Body of pancreas (tissue), 4 donors: ENCODE data around the gene SRPK3. TPM values are rescaled to one million over a fixed set of nuclear protein-coding genes. Genes with fewer than 3 reads are reported as not detected.

Experiments
- ATAC-seq: fragments of 150-250 bp; one replicate; pipeline ENCODE4 v1.9.1; 2016
- DNase-seq, 4 donors: peaks; one replicate each; pipeline ENCODE4 v3.0.0-alpha.2; 2019
- H3K27ac ChIP-seq, 4 donors: fragments of 200-600 bp; sonication (generic); 1 replicate in 3 of 4; 2 replicates in 1 of 4; pipeline versions ENCODE4 v1.5.1 to v1.6.1; 2016 to 2019; ENCODE audit warnings: mild to moderate bottlenecking in 1 of 4, mixed read lengths in 1 of 4, moderate library complexity in 1 of 4
- H3K27me3 ChIP-seq, 2 donors: fragments of 200-600 bp; sonication (generic); one replicate each; pipeline ENCODE4 v1.6.0; 2016; ENCODE audit warnings: mild to moderate bottlenecking in 1 of 2
- H3K36me3 ChIP-seq, 2 donors: fragments of 200-600 bp; sonication (generic); replicated peaks in 1 of 2; 2 replicates each; pipeline ENCODE4 v1.5.1; 2016; ENCODE audit warnings: low read depth in 2 of 2; ENCODE audit not compliant: insufficient read depth in 1 of 2
- H3K4me1 ChIP-seq: fragments of 200-600 bp; sonication (generic); one replicate; pipeline ENCODE4 v1.6.0; 2016
- H3K4me3 ChIP-seq, 2 donors: fragments of 200-600 bp; sonication (generic); 1 replicate in 1 of 2; 2 replicates in 1 of 2; pipeline ENCODE4 v1.5.1; 2016 to 2019
- H3K9me3 ChIP-seq, 3 donors: fragments of 200-600 bp; sonication (generic); 1 replicate in 2 of 3; 2 replicates in 1 of 3; pipeline ENCODE4 v1.5.1; 2016
- POLR2A ChIP-seq, 3 donors: fragments of 450-650 bp; IDR thresholded peaks; one replicate each; pipeline ENCODE4 v1.6.1; 2016; ENCODE audit warnings: antibody characterized with exemption in 3 of 3, mild to moderate bottlenecking in 2 of 3
- WGBS, 2 donors: methylation state at CpG; one replicate each; pipeline ENCODE4 v1.1.5; 2017; 5-methylcytosine and 5-hydroxymethylcytosine counted together
- intact Hi-C: fragments of 100-400 bp; cut with DNase I; formaldehyde crosslinking; loops from one replicate; pipeline ENCODE4 v1.15.1; 2023
- total RNA-seq, 2 donors: library from RNA; depleted of rRNA; stranded (reverse); fragments of >200 nt; gene quantifications; one replicate each; pipeline ENCODE4 v1.1.0, GENCODE V29; 2016
- TF ChIP-seq, protein P1 (sequence below), 7 experiments: fragments of 450-650 bp in 4 of 7; fragments of 200-600 bp in 3 of 7; sonication (generic) in 3 of 7; IDR thresholded peaks; one replicate each; pipeline ENCODE4 v1.5.1; 2016 to 2019; ENCODE audit warnings: antibody characterized with exemption in 7 of 7

The SRPK3 gene
- total RNA-seq, 2 donors from 2014 or later, result not detected

DNA sequence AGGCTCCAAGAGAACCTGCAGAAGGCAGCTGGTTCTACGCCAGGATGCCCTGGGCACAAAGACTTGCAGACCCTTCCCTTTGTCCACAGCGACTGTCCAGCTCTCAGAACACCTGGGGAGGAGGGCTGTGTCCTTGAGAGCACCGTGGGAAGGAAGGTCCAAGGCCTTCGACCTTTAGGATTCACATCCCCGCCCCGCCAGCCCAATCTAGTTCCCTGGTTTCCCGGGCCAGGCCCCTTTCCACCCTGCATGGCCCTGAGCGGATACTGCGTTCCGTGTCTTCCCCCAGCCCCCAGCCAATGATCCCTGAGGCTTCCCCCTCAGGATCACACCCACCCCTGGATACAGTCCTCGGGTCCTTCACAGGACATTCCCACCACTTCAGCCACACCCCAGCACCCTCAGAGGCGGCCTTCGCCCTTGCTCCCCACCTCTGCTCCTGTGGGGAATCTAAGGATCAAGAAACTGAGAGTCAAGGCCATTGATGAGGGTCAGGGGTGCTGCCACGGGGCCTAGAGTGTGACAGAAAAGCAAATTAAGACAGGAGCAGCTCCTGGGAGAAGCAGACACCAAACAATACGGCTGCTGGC lies 47.1 kb upstream of the SRPK3 start:
- DNase-seq (no peak), ATAC-seq (no peak)
- Histone ChIP-seq H3K9me3 (no peaks in the 10 kb centered on the region), H3K27ac (no peak overlapping the region), H3K27me3 (no peaks in the 10 kb centered on the region), H3K36me3 (peaks cover 0 to 2% of the 10 kb centered on the region in 2 donors), H3K4me3 (no peak overlapping the region), H3K4me1 (peaks cover 5% of the 10 kb centered on the region)
- 80 to 83% methylated on average over 6 to 15 of the region's 15 CpGs for WGBS, 2 donors
- intact Hi-C loops, result no loop called here
- TF ChIP-seq, protein P1, sequence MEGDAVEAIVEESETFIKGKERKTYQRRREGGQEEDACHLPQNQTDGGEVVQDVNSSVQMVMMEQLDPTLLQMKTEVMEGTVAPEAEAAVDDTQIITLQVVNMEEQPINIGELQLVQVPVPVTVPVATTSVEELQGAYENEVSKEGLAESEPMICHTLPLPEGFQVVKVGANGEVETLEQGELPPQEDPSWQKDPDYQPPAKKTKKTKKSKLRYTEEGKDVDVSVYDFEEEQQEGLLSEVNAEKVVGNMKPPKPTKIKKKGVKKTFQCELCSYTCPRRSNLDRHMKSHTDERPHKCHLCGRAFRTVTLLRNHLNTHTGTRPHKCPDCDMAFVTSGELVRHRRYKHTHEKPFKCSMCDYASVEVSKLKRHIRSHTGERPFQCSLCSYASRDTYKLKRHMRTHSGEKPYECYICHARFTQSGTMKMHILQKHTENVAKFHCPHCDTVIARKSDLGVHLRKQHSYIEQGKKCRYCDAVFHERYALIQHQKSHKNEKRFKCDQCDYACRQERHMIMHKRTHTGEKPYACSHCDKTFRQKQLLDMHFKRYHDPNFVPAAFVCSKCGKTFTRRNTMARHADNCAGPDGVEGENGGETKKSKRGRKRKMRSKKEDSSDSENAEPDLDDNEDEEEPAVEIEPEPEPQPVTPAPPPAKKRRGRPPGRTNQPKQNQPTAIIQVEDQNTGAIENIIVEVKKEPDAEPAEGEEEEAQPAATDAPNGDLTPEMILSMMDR (IDR thresholded peaks at IDR 0.05), result no peak
- TF ChIP-seq POLR2A (IDR thresholded peaks at IDR 0.05), result no peak

DNA sequence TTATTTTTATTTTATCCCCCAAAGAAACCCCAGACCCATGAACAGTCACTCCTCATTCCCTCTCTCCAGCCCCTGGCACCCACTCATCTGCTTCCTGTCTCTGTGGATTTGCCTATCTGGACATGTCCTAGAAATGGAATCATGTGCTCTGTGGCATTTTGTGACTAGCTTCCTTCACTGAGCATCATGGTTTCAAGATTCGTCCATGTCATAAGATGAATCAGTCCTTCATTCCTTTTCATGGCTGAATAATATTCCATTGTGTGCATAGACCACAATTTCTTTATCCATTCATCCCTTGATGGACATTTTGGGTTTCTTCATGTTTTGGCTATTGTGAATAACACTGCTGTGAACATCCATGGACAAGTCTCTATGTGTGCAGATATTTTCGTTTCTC lies 46.0 kb upstream of the SRPK3 start:
- no peaks in the 10 kb centered on the region for H3K4me1 ChIP-seq
- no peaks in the 10 kb centered on the region for H3K9me3 ChIP-seq
- ATAC-seq, result no peak
- TF ChIP-seq, protein P1 (IDR thresholded peaks at IDR 0.05), result no peak
- no peak for TF ChIP-seq POLR2A (IDR thresholded peaks at IDR 0.05)
- no peaks in the 10 kb centered on the region for H3K27me3 ChIP-seq
- no peak overlapping the region for H3K27ac ChIP-seq
- DNase-seq, result no peak
- intact Hi-C loops, result no loop called here
- WGBS, 2 donors, result 86 to 88% methylated on average over 2 of the region's 2 CpGs
- peaks cover 0 to 2% of the 10 kb centered on the region in 2 donors for H3K36me3 ChIP-seq
- H3K4me3 ChIP-seq, result no peak overlapping the region

DNA sequence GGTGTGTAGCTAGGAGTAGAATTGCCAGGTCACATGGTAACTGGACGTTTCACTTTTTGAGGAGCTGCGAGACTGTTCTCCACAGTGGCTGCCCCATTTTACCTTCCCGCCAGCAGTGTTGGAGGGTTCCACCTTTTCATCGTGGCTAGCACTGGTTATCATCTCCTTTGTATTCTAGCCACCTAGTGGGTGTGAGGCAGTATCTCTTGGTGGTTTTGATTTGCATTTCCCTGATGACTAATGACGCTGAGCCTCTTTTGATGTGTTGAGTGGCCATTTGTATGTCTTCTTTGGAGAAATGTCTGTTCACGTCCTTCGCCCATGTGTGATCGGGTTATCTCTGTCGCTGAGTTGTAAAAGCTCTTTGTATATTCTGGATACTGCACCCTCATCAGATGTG lies 45.6 kb upstream of the SRPK3 start:
- ATAC-seq, result no peak
- H3K36me3 ChIP-seq, result peaks cover 0 to 2% of the 10 kb centered on the region in 2 donors
- 80 to 82% methylated on average over 8 of the region's 9 CpGs for WGBS, 2 donors
- H3K27me3 ChIP-seq, result no peaks in the 10 kb centered on the region
- H3K9me3 ChIP-seq, result no peaks in the 10 kb centered on the region
- intact Hi-C loops, result no loop called here
- TF ChIP-seq, protein P1 (IDR thresholded peaks at IDR 0.05), result no peak
- TF ChIP-seq POLR2A (IDR thresholded peaks at IDR 0.05), result no peak
- no peak overlapping the region for H3K4me3 ChIP-seq
- no peaks in the 10 kb centered on the region for H3K4me1 ChIP-seq
- no peak overlapping the region for H3K27ac ChIP-seq
- no peak for DNase-seq

DNA sequence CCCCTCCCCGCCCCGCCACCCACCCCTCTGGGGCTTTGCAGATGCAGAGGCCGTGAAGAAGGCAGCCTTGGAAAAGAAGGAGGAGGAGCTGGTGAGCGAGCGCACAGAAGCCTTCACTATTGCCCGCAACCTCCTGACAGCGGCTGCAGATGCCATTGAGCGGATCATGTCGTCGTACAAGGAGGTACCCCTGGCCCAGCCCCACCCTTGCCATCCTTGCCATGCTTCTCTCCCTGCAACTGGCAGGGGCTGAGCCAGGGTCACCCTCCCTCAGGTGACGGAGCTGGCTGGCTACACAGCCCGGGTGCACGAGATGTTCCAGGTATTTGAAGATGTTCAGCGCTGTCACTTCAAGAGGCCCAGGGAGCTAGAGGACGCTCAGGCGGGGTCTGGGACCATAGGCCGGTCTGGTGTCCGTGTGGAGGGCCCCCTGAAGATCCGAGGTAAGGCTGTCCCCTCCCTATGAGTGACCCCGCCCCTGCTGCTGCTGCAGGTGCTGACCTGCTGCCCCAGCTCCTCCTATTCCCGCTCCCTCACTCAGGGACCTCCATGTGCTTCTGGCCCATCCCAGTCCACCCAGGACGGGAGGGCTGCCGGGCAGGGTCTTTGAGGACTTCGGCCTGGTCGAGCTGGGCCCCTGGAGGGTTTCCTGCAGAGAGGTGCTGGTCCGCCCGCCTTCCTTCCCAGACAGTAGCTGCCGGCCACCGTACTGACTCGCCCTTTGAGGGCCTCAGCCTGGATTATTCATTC lies 44.6 kb upstream of the SRPK3 start:
- 93 to 94% methylated on average over 3 to 10 of the region's 30 CpGs for WGBS, 2 donors
- Histone ChIP-seq H3K27ac (no peak overlapping the region), H3K9me3 (no peaks in the 10 kb centered on the region), H3K4me1 (no peaks in the 10 kb centered on the region), H3K36me3 (peaks cover 0 to 2% of the 10 kb centered on the region in 2 donors), H3K4me3 (no peak overlapping the region), H3K27me3 (no peaks in the 10 kb centered on the region)
- intact Hi-C loops, result no loop called here
- TF ChIP-seq, protein P1 (IDR thresholded peaks at IDR 0.05), result no peak
- TF ChIP-seq POLR2A (IDR thresholded peaks at IDR 0.05), result no peak
- ATAC-seq (no peak), DNase-seq (no peak)
